KOPT-K1 (cell line): ENCODE results near the gene FEZF1.
"Not testable (repeated sequence)": the region's sequence is repeated elsewhere in the genome, so short reads cannot be mapped to it uniquely, and the experiment has no call there.

Experiments
- H3K27ac ChIP-seq: fragments of 200-600 bp; sonication (generic); 2 replicates; pipeline ENCODE4 v1.5.1; 2016; ENCODE audit warnings: antibody characterized with exemption, mild to moderate bottlenecking, low read depth, low read length; ENCODE audit not compliant: poor library complexity, severe bottlenecking
- H3K36me3 ChIP-seq: fragments of 200-600 bp; sonication (generic); 2 replicates; pipeline ENCODE4 v1.5.1; 2017; ENCODE audit warnings: antibody characterized with exemption, mild to moderate bottlenecking, low read length, moderate library complexity; ENCODE audit not compliant: insufficient read depth
- H3K9me3 ChIP-seq: fragments of 200-600 bp; sonication (generic); 2 replicates; pipeline ENCODE4 v1.5.1; 2017; ENCODE audit warnings: antibody characterized with exemption, low read length, mild to moderate bottlenecking; ENCODE audit not compliant: insufficient read depth, poor library complexity, severe bottlenecking

FEZF1 gene

DNA sequence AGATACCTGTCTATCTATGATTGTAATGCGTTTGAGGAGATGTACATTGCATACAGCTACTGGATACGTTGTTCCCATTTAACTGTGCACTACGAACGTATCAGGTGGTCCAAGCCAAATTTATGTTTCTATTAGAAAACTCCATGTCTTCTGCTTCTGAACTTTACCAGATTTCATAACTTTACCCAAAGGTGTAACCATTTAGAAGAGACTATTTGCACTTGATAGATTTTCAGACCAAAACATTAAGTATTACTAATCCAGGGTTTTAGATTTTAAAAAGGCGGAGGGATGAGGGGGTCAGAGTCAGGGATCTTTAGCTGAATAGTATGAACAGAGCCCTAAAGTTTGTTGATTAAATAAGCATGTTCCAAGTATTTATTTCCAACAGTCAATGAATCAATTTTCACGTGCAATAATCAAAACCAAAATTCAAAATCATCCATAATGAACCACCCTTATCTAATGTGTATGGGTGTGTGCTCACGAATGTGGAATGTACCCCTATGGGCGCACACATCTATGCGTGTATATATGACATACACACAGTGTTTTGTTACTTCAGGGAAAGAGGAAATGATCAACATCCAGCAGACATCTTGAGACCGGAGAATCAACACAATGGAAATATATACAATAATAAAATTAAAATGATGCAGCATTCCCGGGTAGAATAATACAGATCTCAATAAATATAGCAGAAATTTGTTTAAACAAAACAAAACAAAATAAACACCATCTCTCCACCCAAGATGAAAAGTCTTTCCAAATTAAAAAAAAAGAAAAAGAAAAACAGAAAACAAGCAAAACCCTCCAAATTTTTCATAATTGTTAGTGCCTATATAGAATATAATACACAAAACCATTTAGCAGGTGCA lies 3.4 kb downstream of the FEZF1 start:
- peaks cover 7% of the 10 kb centered on the region for H3K9me3 ChIP-seq
- H3K27ac ChIP-seq, result no peak overlapping the region
- no peaks in the 10 kb centered on the region for H3K36me3 ChIP-seq

DNA sequence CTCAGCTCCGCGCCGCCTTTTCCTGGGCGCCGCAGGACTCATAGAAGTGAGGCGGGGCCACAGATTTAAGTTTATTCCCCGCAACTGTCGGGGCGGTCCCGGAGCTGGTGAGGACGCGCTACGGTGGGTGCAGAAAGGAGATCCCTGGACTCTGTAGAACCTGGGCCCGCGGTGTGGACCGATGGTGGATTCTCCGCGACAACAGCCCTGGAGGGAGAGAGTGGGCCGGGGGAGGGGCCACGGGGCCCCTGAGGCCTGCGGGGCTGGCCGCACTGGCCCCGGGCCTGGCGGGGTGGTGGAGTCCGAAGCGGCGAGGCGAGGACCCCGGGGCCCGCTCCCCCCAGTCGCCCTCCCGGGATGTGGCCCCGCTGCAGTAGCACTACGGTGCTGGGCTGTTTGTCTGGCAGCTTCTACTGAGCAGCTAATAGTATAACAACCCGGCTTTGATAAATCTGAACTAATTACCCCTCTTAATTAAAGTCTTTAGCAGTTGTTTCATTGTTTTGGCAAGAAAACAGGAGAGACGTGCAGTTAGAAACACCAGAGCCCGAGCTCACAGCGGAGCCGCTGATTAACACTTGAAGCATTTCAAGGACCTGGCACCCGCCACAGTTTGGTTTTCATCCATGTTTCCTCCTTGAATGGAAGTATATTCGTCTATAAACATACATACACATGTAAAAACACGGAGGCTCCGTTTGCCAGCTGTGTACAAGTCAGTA lies 4.2 kb downstream of the FEZF1 start:
- Histone ChIP-seq H3K27ac (no peak overlapping the region), H3K9me3 (no peaks in the 10 kb centered on the region), H3K36me3 (no peaks in the 10 kb centered on the region)

DNA sequence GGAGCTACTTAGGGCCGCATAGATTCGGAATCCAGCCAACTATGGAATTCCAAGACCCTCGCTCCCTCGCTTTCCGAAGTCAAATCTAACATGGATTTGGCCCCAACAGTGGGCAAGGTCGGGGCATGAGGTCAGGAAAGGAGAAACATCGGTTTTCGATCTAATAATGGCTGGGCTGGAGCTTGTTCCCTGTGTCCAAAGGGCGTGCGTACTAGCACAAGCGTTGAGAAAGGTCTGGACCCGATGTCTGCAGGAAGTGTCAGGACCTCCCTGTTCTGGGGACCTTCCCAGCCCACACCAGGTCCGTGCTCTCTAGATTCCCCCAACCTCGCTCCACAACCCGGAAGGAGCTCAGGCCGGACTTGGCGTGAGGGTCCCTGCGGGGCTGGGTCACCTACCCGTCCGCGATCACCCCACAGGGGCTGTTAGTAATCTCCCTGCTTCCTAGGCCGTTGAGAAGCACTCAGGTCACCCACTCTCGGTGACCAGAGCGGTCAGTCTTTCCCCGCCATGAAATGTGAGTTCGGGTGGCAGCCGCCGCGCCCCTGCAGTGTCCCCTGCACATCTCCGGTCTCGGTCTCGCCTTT lies 4.8 kb downstream of the FEZF1 start:
- no peaks in the 10 kb centered on the region for H3K36me3 ChIP-seq
- H3K27ac ChIP-seq, result no peak overlapping the region
- no peaks in the 10 kb centered on the region for H3K9me3 ChIP-seq

DNA sequence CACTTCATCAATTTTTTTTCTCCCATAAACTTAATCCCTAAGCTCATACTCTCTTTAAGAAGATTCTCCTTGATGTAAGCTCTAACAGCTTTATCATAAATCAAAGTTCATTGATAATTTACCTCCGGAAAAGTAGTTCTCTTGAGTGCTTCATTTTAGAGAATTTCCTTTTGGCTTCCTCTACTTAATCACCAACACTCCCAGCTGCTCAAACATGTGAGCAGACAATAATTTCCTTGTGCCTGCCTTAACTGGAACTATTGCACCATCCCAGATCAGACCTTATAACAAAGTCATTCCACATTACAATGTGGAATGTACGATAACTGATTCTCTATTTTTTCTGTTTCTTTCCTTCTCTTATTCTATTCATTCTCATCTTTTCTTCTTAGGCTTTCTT lies 5.9 kb downstream of the FEZF1 start:
- no peaks in the 10 kb centered on the region for H3K36me3 ChIP-seq
- H3K27ac ChIP-seq, result no peak overlapping the region
- no peaks in the 10 kb centered on the region for H3K9me3 ChIP-seq

DNA sequence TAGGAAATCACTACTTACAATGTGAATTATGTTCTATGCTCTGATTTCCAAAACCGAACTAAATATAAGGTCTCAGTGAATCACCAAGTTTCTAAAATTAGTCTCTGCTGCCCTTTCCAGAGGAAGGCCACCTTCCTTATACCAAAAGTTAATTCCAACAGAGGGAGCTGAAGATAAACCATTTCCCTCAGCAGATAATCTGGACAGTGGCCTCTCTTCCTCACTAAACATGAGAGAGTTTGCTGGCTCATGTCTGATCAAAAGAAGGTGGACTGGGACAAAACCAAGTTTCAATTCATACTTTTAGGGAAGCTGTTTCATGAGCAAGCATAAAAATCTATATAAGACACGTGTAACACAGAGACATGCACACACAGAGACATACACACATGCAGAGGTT lies 6.4 kb downstream of the FEZF1 start:
- H3K27ac ChIP-seq, result no peak overlapping the region
- H3K36me3 ChIP-seq, result no peaks in the 10 kb centered on the region
- H3K9me3 ChIP-seq, result no peaks in the 10 kb centered on the region

DNA sequence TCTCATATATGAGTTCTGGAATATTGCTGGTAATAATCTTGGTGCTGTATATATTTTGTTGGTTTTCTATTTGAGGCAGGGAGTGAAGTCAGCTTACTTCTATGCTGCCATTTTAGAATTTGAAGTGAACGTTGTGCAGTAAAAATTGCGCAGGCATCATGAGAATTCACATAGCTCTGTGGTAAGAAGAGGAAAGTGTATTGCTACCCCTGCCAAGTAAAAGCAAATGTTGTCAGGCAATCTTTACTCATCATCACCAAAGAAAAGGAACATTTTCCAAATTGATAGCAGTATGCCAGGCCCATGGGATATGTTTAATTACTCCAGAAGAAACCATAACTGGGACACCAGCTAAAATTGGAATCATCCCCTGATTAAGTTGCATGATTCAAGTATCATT lies 13.4 kb downstream of the FEZF1 start:
- H3K27ac ChIP-seq, result no peak overlapping the region
- no peaks in the 10 kb centered on the region for H3K36me3 ChIP-seq
- no peaks in the 10 kb centered on the region for H3K9me3 ChIP-seq

DNA sequence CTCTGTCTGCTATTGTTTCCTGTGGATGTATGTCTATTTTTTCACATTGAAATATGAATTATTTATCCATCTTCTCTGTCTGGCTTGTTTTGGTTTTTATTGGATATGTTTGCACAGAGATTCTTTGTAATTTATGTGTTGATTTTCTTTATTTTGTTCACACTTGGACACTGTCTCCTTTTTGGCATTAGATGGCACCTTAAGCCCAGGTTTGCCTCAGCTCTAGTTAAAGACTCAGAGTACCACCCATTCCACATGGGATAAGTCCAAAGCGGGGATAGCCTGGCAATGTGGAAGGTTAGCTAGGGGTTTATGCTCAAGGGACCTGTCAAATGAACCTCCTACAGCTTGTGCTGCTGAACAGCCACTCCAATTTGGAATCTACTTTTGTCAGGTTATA lies 14.1 kb downstream of the FEZF1 start:
- Histone ChIP-seq H3K27ac (no peak overlapping the region), H3K36me3 (no peaks in the 10 kb centered on the region), H3K9me3 (no peaks in the 10 kb centered on the region)

DNA sequence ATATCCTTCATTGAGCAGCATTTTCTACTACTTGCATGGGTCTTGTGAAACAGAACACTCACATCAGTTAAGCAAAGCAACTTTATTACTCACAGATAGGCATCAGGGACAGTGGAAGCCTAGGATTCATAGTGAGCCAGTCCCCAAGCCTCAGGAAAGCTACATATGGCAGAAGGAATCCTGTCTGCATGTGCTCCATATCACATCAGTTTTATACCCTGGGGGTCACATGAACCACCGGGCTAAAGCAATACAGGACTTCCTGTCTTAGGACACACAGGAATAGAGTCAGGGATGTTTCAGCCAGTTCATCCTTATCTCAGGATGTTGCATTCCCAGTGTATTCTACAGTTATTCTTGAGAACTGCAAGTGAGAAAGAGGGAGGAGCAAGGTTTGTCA lies 15.1 kb downstream of the FEZF1 start:
- H3K27ac ChIP-seq, result no peak overlapping the region
- H3K9me3 ChIP-seq, result no peaks in the 10 kb centered on the region
- H3K36me3 ChIP-seq, result no peaks in the 10 kb centered on the region

DNA sequence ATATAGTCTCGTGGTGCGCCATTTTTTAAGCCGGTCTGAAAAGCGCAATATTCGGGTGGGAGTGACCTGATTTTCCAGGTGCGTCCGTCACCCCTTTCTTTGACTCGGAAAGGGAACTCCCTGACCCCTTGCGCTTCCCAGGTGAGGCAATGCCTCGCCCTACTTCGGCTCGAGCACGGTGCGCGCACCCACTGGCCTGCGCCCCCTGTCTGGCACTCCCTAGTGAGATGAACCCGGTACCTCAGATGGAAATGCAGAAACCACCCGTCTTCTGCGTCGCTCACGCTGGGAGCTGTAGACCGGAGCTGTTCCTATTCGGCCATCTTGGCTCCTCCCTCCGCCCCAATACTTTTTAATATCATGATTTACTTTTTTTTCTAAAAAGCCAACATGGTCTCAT lies 19.9 kb downstream of the FEZF1 start:
- not testable (repeated sequence) for H3K36me3 ChIP-seq, H3K27ac ChIP-seq, H3K9me3 ChIP-seq

DNA sequence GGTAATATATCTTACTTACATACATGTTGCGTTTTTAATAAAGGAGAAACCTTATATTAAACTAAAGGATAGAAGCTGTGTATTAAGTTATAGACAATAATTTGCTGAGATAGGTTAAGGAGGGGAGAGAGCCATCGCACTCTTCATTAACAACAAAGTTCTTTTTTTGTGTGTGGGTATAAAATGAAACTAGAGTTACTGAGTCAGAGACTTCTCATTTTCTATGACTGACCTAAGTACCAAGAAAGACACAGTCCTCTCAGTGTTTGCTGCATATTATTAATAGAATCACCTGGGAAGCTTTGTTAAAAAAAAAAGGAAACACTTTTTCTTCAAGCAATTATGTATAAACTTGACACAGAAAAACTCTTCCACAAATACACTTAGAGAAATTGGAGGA lies 31.4 kb downstream of the FEZF1 start:
- Histone ChIP-seq H3K9me3 (no peaks in the 10 kb centered on the region), H3K36me3 (no peaks in the 10 kb centered on the region), H3K27ac (no peak overlapping the region)

DNA sequence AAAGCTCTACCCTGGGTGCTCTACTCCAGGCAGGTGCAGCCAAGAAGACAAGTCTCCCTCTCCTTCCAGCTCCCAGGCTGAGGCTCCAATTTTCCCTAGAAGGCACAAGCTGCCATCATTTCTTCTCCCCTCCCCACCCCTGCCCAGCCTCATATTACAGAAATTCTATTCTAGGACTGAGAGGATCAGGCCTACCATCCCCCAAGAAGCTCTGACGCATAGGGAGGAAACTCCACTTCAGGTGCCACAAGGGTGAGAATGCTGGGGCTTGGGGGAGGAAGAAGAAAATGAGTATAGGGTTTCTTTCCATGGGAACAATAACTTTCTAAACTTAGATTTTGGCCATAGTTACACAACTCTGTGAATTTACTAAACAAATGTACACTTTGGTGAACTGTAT lies 35.3 kb downstream of the FEZF1 start:
- Histone ChIP-seq H3K27ac (no peak overlapping the region), H3K36me3 (no peaks in the 10 kb centered on the region), H3K9me3 (no peaks in the 10 kb centered on the region)

DNA sequence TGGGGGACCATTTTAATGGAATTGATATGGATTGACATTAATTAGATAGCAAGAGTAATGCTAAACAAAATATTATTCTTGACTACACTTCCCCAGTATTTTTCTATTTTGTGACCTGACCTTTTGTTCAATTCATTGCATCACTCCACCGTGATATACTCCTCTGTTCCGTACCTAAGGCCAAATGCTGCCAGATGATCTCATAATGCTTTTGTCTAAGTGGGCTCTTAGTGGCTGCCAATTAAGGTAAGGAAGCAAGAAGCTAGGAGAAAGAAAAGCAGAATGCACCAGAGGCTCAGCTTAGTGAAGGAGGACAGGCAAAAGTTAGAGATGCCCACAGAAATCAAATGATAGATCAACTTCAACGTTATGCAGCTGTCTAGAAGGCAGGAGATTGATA lies 36.4 kb downstream of the FEZF1 start:
- no peaks in the 10 kb centered on the region for H3K9me3 ChIP-seq
- no peak overlapping the region for H3K27ac ChIP-seq
- H3K36me3 ChIP-seq, result no peaks in the 10 kb centered on the region

DNA sequence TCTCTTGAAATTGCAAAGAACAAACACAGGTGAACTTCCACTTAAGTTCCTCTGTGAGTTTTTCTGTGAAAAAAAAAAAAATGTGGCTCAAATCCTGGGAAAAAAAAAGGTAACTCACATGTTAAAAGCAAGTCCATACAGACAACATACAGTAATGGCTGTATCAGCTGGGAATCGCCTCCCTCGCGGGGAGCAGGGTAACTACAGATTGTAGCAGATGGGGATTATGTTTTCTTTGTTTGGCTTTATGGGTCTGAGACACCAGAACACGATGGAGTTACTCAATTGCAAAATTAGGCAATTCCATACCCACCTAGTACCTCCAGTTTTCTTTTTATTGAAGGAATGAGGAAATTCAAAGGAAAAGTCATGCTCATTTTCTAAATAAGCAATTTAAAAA lies 42.3 kb downstream of the FEZF1 start:
- H3K9me3 ChIP-seq, result no peaks in the 10 kb centered on the region
- H3K27ac ChIP-seq, result no peak overlapping the region
- H3K36me3 ChIP-seq, result no peaks in the 10 kb centered on the region

DNA sequence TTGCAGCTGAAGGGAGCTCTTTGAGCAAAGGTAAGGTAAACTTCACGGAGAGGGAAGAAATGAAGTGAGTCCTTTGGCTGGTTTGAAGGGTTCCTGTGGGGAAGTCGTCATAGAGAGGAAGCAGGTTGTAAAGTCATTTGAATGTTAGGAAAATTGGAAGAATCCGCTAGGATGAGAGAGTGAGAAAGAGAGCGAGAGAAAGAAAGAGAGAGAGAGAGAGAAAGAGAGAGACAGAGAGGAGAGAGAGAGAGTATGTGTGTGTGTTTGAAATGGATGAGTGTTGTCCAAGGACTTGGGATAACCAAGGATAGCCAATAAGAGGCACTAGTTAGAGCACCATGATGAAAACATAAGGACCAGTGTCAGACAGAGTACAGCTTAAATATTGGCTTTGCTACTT lies 43.1 kb downstream of the FEZF1 start:
- Histone ChIP-seq H3K27ac (no peak overlapping the region), H3K9me3 (no peaks in the 10 kb centered on the region), H3K36me3 (no peaks in the 10 kb centered on the region)

DNA sequence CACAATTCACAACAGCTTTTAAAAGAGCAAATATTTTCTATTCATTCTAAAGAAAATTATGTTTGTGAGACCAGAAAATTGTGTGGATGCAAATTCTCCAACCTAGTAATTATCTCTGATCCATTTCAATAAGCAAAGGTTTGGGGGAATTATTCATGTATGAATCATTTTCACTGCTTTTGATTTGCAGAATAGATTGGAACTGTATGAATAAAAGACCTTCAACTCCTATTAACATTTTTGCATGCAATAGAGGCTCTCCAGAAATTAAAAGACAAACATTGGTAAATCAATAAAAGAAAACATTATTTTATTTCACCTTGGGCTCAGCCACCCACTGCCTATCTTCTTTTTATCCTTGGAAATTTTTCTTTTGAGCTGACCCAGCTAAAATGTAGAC lies 43.5 kb downstream of the FEZF1 start:
- H3K36me3 ChIP-seq, result no peaks in the 10 kb centered on the region
- no peak overlapping the region for H3K27ac ChIP-seq
- H3K9me3 ChIP-seq, result no peaks in the 10 kb centered on the region
